HepG2 (cell line): ENCODE measurements around the gene SORL1-AS1.

Experiments
- HOXA7 ChIP-seq: sonication (generic); formaldehyde crosslinking; IDR thresholded peaks from 2 replicates; pipeline ENCODE4 v1.8.1; 2022; ENCODE audit warnings: mild to moderate bottlenecking, missing genetic modification reagents, moderate library complexity
- KAT7 ChIP-seq: IDR thresholded peaks from 2 replicates; pipeline ENCODE4 v1.6.1; 2018; ENCODE audit warnings: borderline replicate concordance, missing compliant biosample characterization
- NFE2L1 ChIP-seq: sonication (generic); formaldehyde crosslinking; IDR thresholded peaks from 2 replicates; pipeline ENCODE4 v1.4.0; 2020; ENCODE audit warnings: missing genetic modification reagents, mild to moderate bottlenecking, borderline replicate concordance

DNA sequence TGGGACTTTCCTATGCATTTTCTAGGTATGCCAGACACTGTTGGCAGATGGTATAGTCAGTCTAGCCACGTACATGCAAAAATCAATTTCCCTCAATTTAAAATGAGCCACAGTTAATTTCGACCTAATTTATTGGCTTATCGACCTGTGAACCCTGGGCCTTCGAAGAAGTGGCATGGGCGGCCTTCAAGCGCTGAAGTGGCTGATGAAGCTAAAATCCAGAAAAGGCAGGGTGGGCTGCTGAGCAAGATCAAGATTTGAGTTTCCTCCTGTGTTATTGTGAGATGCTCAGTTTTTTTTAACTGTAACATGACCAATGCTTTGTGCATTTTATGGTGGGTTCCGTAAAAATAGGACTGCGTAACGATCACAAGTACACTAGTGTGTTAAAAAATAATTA, 5.8 kb upstream of the SORL1-AS1 start:
- TF ChIP-seq KAT7 (CRISPR knock-in tag) (no peak), NFE2L1 (no peak), HOXA7 (no peak)
